Activated T-cell treated with anti-CD3 and anti-CD28 coated beads, Interleukin-2, amount 50 U/mL, for 24 hours (primary cell): Measurements from ENCODE around the gene LGALS3.
"Not testable (repeated sequence)": the region's sequence is repeated elsewhere in the genome, so short reads cannot be mapped to it uniquely, and the experiment has no call there.

ENCODE experiments used
- DNase-seq: peaks from one replicate; pipeline ENCODE4 v3.0.0-alpha.2; 2020
- H3K27ac Mint-ChIP-seq: 2 replicates; pipeline ENCODE4 v1.8.0; 2020; ENCODE audit warnings: mild to moderate bottlenecking, mixed read lengths
- H3K27me3 Mint-ChIP-seq: 2 replicates; pipeline ENCODE4 v1.8.0; 2020; ENCODE audit warnings: mixed read lengths
- H3K36me3 Mint-ChIP-seq: 2 replicates; pipeline ENCODE4 v1.8.0; 2020; ENCODE audit warnings: low read depth, mixed read lengths
- H3K4me1 Mint-ChIP-seq: 2 replicates; pipeline ENCODE4 v1.8.0; 2020; ENCODE audit warnings: low read depth, mixed read lengths
- H3K4me3 Mint-ChIP-seq: 2 replicates; pipeline ENCODE4 v1.8.0; 2020; ENCODE audit warnings: mild to moderate bottlenecking, moderate library complexity, mixed read lengths
- H3K9me3 Mint-ChIP-seq: 2 replicates; pipeline ENCODE4 v1.8.0; 2020; ENCODE audit warnings: mixed read lengths

The LGALS3 gene

GRCh38 chr14:55129086-55129427, at the start of gene LGALS3:
Gene LGALS3 (plus strand): TSS chr14:55129252. CDS start chr14:55137374, 8,122 bp downstream.
- DNase-seq, result peak; percentile 63
- Mint-ChIP-seq H3K4me1 (peaks cover 27% of the 10 kb centered on the region), H3K9me3 (no peaks in the 10 kb centered on the region), H3K27me3 (peaks cover 36% of the 10 kb centered on the region), H3K4me3 (peak within 1 kb of the TSS; percentile 74), H3K27ac (peak within 1 kb of the TSS; percentile 44), H3K36me3 (no peaks in the 10 kb centered on the region)

GRCh38 chr14:55079961-55080360, 49.1 kb upstream of the LGALS3 start:
- H3K4me1 Mint-ChIP-seq, H3K4me3 Mint-ChIP-seq, H3K36me3 Mint-ChIP-seq, H3K27ac Mint-ChIP-seq, H3K9me3 Mint-ChIP-seq, H3K27me3 Mint-ChIP-seq, DNase-seq: not testable (repeated sequence)

- no peaks in the 10 kb centered on the region for H3K27me3 Mint-ChIP-seq
- DNase-seq, result no peak
- H3K36me3 Mint-ChIP-seq, result no peaks in the 10 kb centered on the region
- H3K4me3 Mint-ChIP-seq, result no peak overlapping the region
- no peaks in the 10 kb centered on the region for H3K9me3 Mint-ChIP-seq
- peaks cover 2% of the 10 kb centered on the region for H3K4me1 Mint-ChIP-seq
- H3K27ac Mint-ChIP-seq, result no peak overlapping the region
Observed at GRCh38 chr14:55084401-55085059, 44.5 kb upstream of the LGALS3 start.

- Mint-ChIP-seq H3K9me3 (no peaks in the 10 kb centered on the region), H3K36me3 (no peaks in the 10 kb centered on the region), H3K4me1 (peaks cover 3% of the 10 kb centered on the region), H3K27me3 (no peaks in the 10 kb centered on the region), H3K4me3 (no peak overlapping the region), H3K27ac (no peak overlapping the region)
- no peak for DNase-seq
Observed at GRCh38 chr14:55085060-55085660, 43.9 kb upstream of the LGALS3 start.

DNA sequence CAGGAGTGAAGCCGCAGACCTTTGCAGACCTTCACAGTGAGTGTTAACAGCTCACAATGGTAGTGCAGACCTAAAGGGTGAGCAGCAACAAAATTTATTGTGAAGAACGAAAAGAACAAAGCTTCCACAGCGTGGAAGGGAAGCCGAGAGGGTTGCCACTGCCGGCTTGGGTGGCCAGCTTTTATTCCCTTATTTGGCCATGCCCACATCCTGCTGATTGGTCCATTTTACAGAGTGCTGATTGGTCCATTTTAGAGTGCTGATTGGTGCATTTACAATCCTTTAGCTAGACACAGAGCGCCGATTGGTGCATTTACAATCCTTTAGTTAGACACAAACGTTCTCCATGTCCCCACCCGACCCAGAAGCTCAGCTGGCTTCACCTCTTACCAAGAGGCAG, 42.1 kb upstream of the LGALS3 start:
- H3K4me1 Mint-ChIP-seq, result peaks cover 3% of the 10 kb centered on the region
- no peak overlapping the region for H3K27ac Mint-ChIP-seq

DNA sequence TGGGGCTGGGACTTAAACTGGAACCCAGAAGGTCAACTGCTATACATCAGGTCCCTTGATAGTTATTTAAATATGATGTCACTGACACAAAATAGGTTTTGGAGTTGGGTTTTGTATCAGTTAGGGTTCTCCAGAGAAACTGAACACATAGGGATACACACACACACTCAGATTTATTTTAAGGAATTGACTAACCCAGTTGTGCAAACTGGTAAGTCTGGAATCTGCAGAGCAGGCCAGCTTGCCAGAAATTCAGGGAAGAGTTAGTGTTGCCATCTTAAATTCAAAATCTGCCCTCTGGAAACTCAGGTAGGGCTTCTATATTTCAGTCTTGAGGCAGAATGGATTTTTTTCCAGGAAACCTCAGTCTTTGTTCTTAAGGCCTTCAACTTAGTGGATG, 40.7 kb upstream of the LGALS3 start:
- H3K36me3 Mint-ChIP-seq, result no peaks in the 10 kb centered on the region
- no peak overlapping the region for H3K27ac Mint-ChIP-seq
- H3K4me1 Mint-ChIP-seq, result peaks cover 3% of the 10 kb centered on the region
- no peak for DNase-seq
- no peak overlapping the region for H3K4me3 Mint-ChIP-seq
- H3K9me3 Mint-ChIP-seq, result no peaks in the 10 kb centered on the region
- no peaks in the 10 kb centered on the region for H3K27me3 Mint-ChIP-seq

More for the DNA sequence above, 42.1 kb upstream of the LGALS3 start:
- Mint-ChIP-seq H3K4me3 (no peak overlapping the region), H3K27me3 (no peaks in the 10 kb centered on the region), H3K36me3 (no peaks in the 10 kb centered on the region), H3K9me3 (no peaks in the 10 kb centered on the region)
- no peak for DNase-seq

DNA sequence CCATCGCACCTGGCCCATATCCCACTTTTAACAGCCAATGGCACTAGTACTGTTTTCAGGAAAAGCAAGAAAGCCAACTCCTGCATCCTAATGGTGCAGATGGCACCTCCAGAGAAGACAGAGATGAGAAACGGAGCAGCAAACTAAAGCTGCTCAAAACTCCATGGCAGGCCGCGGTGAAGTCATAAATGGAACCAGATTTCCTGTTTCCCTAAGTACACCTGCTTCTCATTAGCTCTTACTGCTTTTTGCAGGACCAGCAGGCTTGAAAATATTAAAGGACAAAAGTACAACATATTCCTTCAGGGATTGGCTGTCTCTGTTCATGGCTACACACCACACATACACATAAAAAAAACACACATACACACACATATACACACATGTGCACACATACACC, 36.7 kb upstream of the LGALS3 start:
- Mint-ChIP-seq H3K27me3 (no peaks in the 10 kb centered on the region), H3K4me3 (no peak overlapping the region), H3K27ac (no peak overlapping the region), H3K9me3 (no peaks in the 10 kb centered on the region), H3K36me3 (no peaks in the 10 kb centered on the region), H3K4me1 (peaks cover 10% of the 10 kb centered on the region)
- DNase-seq, result no peak

GRCh38 chr14:55094292-55095157, 34.5 kb upstream of the LGALS3 start:
- no peak for DNase-seq
- Mint-ChIP-seq H3K9me3 (no peaks in the 10 kb centered on the region), H3K36me3 (no peaks in the 10 kb centered on the region), H3K27me3 (no peaks in the 10 kb centered on the region), H3K27ac (no peak overlapping the region), H3K4me1 (peaks cover 25% of the 10 kb centered on the region), H3K4me3 (no peak overlapping the region)

DNA sequence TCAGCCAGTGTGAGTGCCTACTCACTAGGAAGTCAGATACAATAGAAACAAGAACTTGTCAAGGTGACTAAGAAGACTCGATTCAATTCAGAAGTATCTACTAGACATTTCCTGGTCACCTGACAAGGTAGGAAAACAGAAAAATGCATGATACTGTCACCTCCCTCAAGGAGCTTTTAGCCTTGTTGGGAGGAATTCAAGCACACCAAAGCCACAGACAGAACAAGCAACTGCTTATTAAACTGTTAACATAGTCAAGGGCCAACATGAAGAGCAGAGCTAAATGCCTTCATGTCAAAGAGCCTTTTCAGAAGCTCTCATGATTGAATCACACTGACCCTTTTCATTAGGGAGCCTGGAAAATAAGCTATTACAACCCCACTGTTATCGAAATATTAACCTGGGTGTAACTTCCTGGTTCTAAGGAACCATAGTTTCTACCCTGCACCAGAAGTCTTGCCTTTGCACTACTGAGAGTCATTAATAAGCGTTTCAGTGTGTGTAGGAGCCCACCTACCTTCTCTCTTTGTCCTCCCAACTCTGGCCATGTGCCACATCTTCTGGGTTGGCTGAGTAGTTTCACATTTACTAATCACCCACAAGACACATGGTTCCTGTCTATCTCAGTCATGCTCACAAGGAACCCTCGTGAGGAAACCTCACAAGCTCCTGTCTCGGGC, 31.0 kb upstream of the LGALS3 start:
- peak; percentile 59 for DNase-seq
- H3K27me3 Mint-ChIP-seq, result no peaks in the 10 kb centered on the region
- H3K9me3 Mint-ChIP-seq, result no peaks in the 10 kb centered on the region
- H3K36me3 Mint-ChIP-seq, result no peaks in the 10 kb centered on the region
- H3K4me3 Mint-ChIP-seq, result peak overlapping the region; percentile 47
- peak overlapping the region; percentile 97 for H3K27ac Mint-ChIP-seq
- H3K4me1 Mint-ChIP-seq, result peaks cover 48% of the 10 kb centered on the region

DNA sequence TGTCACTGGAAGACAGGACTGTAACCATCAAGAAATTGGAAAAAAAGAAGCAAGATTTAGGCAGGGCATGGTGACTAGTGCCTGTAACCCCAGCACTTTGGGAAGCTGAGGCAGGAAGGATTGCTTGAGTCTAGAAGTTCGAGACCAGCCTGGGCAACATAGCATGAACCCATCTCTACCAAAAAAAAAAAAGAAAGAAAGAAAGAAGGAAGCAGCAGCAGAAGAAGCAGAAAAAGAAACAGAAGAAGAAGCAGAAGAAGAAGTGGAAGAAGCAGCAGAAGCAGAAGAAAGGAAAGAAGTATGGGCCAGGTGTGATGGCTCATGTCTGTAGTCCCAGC, 30.5 kb upstream of the LGALS3 start:
- Mint-ChIP-seq H3K27ac (peak overlapping the region; percentile 97), H3K36me3 (no peaks in the 10 kb centered on the region), H3K27me3 (no peaks in the 10 kb centered on the region), H3K4me1 (peaks cover 53% of the 10 kb centered on the region), H3K4me3 (peak overlapping the region; percentile 47), H3K9me3 (no peaks in the 10 kb centered on the region)
- DNase-seq, result no peak

GRCh38 chr14:55099756-55100155, 29.3 kb upstream of the LGALS3 start:
- no peaks in the 10 kb centered on the region for H3K27me3 Mint-ChIP-seq
- no peak overlapping the region for H3K27ac Mint-ChIP-seq
- peaks cover 7% of the 10 kb centered on the region for H3K9me3 Mint-ChIP-seq
- H3K4me3 Mint-ChIP-seq, result no peak overlapping the region
- H3K4me1 Mint-ChIP-seq, result peaks cover 63% of the 10 kb centered on the region
- no peak for DNase-seq
- peaks cover 5% of the 10 kb centered on the region for H3K36me3 Mint-ChIP-seq

GRCh38 chr14:55101698-55102097, 27.4 kb upstream of the LGALS3 start:
- Mint-ChIP-seq H3K27me3 (no peaks in the 10 kb centered on the region), H3K27ac (no peak overlapping the region), H3K4me3 (no peak overlapping the region), H3K36me3 (peaks cover 5% of the 10 kb centered on the region), H3K4me1 (peaks cover 65% of the 10 kb centered on the region), H3K9me3 (peaks cover 7% of the 10 kb centered on the region)
- no peak for DNase-seq

DNA sequence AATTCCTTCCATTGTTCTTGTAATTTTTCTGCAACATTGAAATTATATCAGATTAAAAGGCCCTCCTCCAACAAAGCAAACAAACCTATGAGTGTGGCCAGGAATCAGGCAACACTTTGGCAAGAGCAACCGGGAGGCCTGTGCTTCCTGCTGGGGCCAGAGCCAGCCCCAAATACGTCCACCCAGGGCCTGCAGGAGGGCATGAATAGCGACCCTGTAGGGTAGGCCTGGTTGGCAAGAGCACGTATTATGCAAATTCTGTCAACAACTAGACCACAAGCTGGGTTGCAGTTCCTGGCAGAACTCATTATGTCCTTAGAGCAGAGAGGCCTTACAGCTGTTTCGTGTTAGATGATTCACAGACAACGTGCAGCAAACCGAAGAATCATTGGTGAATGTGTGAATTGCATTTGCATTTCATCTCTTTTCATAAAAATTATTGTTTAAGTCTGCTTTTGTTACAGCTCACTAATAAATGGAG, 26.9 kb upstream of the LGALS3 start:
- H3K4me3 Mint-ChIP-seq, result peak overlapping the region; percentile 66
- no peaks in the 10 kb centered on the region for H3K27me3 Mint-ChIP-seq
- H3K9me3 Mint-ChIP-seq, result peaks cover 7% of the 10 kb centered on the region
- H3K36me3 Mint-ChIP-seq, result peaks cover 5% of the 10 kb centered on the region
- peaks cover 60% of the 10 kb centered on the region for H3K4me1 Mint-ChIP-seq
- peak overlapping the region; percentile 96 for H3K27ac Mint-ChIP-seq
- peak; percentile 49 for DNase-seq

- peak; percentile 71 for DNase-seq
- peak overlapping the region; percentile 96 for H3K27ac Mint-ChIP-seq
- peaks cover 59% of the 10 kb centered on the region for H3K4me1 Mint-ChIP-seq
- H3K36me3 Mint-ChIP-seq, result peaks cover 5% of the 10 kb centered on the region
- H3K4me3 Mint-ChIP-seq, result peak overlapping the region; percentile 66
- peaks cover 7% of the 10 kb centered on the region for H3K9me3 Mint-ChIP-seq
- no peaks in the 10 kb centered on the region for H3K27me3 Mint-ChIP-seq
Observed at GRCh38 chr14:55103005-55103640, 25.9 kb upstream of the LGALS3 start.
